Uterus (tissue), 2 donors: Measurements from ENCODE around the gene GNG7.

Experiments
- POLR2A ChIP-seq, 2 donors: fragments of 450-650 bp; IDR thresholded peaks; one replicate each; pipeline ENCODE4 v1.6.1; 2016; ENCODE audit warnings: antibody characterized with exemption in 2 of 2, mild to moderate bottlenecking in 1 of 2, moderate library complexity in 1 of 2
- TF ChIP-seq, protein P1 (sequence below), 4 experiments: fragments of 200-600 bp in 2 of 4; fragments of 450-650 bp in 2 of 4; sonication (generic) in 2 of 4; IDR thresholded peaks; one replicate each; pipeline ENCODE4 v1.5.1; 2016 to 2019; ENCODE audit warnings: antibody characterized with exemption in 4 of 4, mild to moderate bottlenecking in 2 of 4, moderate library complexity in 1 of 4

DNA sequence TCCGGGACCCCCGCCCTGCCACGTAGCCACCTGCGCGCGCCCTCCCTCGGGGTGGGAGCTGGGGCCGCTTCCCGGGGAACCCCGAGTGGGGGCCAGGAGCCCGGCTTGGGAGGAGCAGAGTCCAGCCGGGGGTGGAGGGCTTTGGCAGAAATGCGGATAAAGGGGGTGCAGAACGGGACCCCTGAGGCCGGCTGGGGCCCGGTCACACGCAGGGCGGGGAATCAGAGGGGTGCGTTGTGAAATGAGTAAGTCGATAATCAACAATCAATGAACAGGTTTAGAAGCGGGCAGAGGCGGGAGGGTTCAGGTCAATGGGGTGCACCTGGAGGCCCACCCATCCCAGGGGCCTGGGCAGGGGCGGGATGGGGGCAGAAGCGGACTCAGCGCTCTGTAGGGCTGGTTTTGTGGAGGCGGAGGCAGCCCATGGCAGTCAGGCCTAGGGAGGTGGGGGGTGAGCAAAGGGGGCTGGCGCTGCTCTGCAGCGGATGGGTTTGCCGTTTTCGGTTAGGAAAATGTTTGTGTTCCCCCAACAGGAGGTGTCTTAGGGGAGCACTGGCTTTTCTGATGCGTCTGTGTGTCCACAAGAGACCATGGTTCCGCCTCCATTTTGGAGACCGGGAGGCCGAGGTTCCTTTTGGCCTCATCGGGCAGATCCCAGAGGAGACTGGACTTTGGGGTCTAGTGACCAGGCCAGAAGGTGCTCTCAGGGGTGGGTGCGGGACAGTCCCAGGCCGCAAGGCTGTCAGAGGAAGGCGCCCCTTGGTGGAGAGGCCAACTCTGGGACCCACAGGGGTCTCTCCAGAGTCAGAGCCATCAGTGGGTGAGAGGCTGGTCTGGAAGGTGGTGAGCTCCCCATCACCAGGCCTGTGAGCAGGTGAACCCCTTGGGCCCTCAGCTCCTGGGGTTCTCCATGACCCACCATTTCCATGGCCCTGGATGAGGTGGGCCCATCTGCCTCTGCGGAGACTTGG is 19.4 kb upstream of the GNG7 start:
- TF ChIP-seq POLR2A (IDR thresholded peaks at IDR 0.05): no peak
- TF ChIP-seq, protein P1, sequence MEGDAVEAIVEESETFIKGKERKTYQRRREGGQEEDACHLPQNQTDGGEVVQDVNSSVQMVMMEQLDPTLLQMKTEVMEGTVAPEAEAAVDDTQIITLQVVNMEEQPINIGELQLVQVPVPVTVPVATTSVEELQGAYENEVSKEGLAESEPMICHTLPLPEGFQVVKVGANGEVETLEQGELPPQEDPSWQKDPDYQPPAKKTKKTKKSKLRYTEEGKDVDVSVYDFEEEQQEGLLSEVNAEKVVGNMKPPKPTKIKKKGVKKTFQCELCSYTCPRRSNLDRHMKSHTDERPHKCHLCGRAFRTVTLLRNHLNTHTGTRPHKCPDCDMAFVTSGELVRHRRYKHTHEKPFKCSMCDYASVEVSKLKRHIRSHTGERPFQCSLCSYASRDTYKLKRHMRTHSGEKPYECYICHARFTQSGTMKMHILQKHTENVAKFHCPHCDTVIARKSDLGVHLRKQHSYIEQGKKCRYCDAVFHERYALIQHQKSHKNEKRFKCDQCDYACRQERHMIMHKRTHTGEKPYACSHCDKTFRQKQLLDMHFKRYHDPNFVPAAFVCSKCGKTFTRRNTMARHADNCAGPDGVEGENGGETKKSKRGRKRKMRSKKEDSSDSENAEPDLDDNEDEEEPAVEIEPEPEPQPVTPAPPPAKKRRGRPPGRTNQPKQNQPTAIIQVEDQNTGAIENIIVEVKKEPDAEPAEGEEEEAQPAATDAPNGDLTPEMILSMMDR (IDR thresholded peaks at IDR 0.05): no peak
